Measurements from ENCODE around the gene MIP. TPM values are rescaled to one million over a fixed set of nuclear protein-coding genes. Genes with fewer than 3 reads are reported as not detected.

The MIP gene
- total RNA-seq, 4 donors from 2014 or later: not detected

DNA sequence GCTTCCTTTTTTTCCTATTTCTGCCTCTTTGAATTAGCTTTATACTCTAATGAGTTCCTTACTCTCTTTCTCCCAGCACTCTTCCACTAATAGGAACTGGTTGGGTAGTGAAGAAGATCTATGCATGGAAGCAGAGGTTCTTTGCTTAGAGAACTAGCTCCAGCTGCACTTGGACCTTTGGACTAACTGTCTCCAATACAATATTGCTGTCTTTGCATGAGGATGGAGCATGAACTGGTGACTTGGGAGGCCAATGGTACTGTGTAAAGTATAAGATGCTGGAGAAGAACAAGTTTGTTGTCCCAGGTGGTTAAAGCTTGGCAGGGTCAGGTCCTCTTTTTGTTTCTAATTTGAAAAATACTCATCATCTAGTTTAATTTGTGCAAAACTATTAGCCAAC lies 35.9 kb upstream of the MIP start:
- Histone ChIP-seq H3K4me3 (no peak overlapping the region), H3K27ac (no peak overlapping the region), H3K9me3 (no peaks in the 10 kb centered on the region), H3K36me3 (no peaks in the 10 kb centered on the region), H3K4me1 (peaks cover 5 to 18% of the 10 kb centered on the region in 2 donors), H3K27me3 (peaks cover 16 to 37% (median 28%) of the 10 kb centered on the region in 3 donors)
- in situ Hi-C loops (cut with MboI; ENCODE audit: low sequenced_read_pairs in 4 of 4) (no loop called here), intact Hi-C loops (cut with DNase I; ENCODE audit: low total_unique reads) (no loop called here)
- DNase-seq (no peak), ATAC-seq (no peak)
- TF ChIP-seq, protein P1, sequence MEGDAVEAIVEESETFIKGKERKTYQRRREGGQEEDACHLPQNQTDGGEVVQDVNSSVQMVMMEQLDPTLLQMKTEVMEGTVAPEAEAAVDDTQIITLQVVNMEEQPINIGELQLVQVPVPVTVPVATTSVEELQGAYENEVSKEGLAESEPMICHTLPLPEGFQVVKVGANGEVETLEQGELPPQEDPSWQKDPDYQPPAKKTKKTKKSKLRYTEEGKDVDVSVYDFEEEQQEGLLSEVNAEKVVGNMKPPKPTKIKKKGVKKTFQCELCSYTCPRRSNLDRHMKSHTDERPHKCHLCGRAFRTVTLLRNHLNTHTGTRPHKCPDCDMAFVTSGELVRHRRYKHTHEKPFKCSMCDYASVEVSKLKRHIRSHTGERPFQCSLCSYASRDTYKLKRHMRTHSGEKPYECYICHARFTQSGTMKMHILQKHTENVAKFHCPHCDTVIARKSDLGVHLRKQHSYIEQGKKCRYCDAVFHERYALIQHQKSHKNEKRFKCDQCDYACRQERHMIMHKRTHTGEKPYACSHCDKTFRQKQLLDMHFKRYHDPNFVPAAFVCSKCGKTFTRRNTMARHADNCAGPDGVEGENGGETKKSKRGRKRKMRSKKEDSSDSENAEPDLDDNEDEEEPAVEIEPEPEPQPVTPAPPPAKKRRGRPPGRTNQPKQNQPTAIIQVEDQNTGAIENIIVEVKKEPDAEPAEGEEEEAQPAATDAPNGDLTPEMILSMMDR (IDR thresholded peaks at IDR 0.05 in 4 of 5, conservative IDR thresholded peaks at IDR 0.05 in 1 of 5): no peak
- no peak for TF ChIP-seq POLR2A (IDR thresholded peaks at IDR 0.05)

DNA sequence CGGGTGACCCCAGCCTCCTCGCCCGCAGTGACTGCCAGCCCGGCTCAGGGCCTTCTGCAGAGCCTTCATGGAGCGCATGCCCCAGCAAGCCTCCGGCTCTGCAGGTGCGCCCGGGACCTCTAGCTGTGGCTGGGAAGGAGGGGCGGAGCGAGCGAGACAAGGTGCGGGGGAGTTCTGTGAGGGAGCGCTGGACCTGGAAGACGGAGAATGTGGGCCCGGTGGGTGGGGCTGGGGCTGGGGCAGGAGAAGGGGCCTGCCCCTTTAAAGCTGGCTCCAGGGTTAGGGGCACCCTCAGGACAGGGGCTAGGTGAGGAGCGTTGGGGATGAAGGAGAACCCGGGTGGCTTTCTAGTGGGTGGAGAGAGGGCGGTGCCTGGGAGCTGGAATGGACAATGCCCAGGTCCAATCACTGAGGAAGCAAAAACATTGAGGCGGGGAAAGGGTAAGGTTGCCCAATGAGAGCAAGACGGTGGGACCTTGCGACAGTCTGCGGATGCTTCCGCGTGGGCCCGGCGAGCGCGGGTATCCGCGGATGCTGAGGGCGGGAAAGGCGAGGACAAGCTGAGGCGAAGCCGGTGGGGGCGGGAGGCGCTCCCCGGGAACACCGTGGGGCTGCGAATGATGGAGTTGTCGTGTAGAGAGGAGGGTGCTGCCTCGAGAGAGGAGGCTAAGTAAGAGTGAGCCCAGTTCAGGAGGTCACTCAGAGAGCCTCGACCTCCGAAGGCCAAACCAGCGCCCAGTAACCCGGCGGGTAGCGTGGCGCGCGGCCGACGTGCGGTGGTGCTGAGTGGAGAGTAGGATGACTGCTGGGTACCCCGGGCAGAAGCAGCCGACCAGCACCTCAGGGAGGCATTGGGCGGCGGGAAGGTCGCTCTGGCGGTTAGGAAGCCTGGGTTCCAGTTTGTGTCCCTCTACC lies 33.8 kb upstream of the MIP start, which contains the start of gene GLS2:
GLS2 (minus strand) TSS at position 121 of the 915 bp plus-strand sequence; CDS start at position 78, 43 bp downstream.
- Histone ChIP-seq H3K4me1 (peaks cover 5 to 18% of the 10 kb centered on the region in 2 donors), H3K27me3 (peaks cover 16 to 34% (median 28%) of the 10 kb centered on the region in 3 donors), H3K9me3 (no peaks in the 10 kb centered on the region), H3K36me3 (no peaks in the 10 kb centered on the region), H3K27ac (no peak within 1 kb of the TSS), H3K4me3 (peak within 1 kb of the TSS; percentile 62 to 74 (median 69))
- in situ Hi-C loops (cut with MboI; ENCODE audit: low sequenced_read_pairs in 4 of 4): no loop called here
- intact Hi-C loops (cut with DNase I; ENCODE audit: low total_unique reads): no loop called here
- DNase-seq: peak; percentile 41 to 66
- TF ChIP-seq, protein P1 (IDR thresholded peaks at IDR 0.05 in 4 of 5, conservative IDR thresholded peaks at IDR 0.05 in 1 of 5): no peak
- no peak for TF ChIP-seq POLR2A (IDR thresholded peaks at IDR 0.05)
- peak; percentile 96 to 98 for ATAC-seq

DNA sequence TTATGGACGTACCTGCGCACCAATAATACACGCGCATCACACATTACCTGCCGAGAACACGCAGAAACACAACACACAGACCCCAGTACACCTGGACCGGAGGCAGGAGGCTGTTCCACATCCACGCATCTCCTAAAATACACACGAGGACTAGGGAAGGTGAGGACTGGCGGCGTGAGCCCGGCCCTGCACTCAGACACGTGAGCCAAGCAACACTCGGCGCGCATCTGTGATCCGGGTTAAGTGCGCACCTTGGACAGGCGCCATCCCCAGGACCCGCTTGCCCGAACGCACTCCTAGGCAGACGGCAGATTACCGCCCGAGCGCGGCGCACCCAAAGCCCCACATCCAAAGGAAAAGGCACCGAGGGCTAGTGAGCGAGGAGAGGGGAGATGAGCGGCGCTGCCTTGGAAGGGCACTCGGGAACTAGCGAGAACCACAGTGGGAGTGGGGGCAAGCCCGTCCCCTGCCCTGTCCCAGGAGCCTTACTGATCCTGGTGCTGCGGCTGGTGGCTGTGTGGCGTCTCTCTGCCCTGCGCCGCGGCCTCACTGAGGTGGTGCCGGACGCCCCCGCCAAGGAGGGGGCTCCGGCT lies 33.1 kb upstream of the MIP start:
- Histone ChIP-seq H3K9me3 (no peaks in the 10 kb centered on the region), H3K4me3 (peak overlapping the region; percentile 62 to 74 (median 69)), H3K27me3 (peaks cover 16 to 34% (median 28%) of the 10 kb centered on the region in 3 donors), H3K4me1 (peaks cover 5 to 18% of the 10 kb centered on the region in 2 donors), H3K36me3 (no peaks in the 10 kb centered on the region), H3K27ac (no peak overlapping the region)
- no peak for TF ChIP-seq POLR2A (IDR thresholded peaks at IDR 0.05)
- TF ChIP-seq, protein P1 (IDR thresholded peaks at IDR 0.05 in 4 of 5, conservative IDR thresholded peaks at IDR 0.05 in 1 of 5): no peak
- intact Hi-C loops (cut with DNase I; ENCODE audit: low total_unique reads) (no loop called here), in situ Hi-C loops (cut with MboI; ENCODE audit: low sequenced_read_pairs in 4 of 4) (no loop called here)
- DNase-seq: no peak
- ATAC-seq: peak; percentile 28 to 31

DNA sequence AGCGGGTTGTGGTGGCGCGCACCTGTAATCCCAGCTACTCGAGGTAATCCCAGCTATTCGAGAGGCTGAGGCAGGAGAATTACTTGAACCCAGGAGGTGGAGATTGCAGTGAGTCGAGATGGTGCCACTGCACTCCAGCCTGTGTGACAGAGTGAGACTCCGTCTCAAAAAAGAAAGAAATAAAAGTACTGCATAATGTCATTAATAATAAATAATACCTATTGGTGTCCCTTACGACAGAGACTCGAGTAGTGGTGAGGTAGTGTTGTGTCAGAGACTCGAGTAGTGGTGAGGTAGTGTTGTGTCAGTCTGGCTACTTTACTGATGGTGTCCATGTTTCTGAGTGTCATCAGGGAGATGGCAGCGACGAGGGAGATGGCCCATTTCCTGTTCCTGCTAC lies 32.2 kb upstream of the MIP start:
- no peak overlapping the region for H3K4me3 ChIP-seq
- H3K36me3 ChIP-seq: no peaks in the 10 kb centered on the region
- H3K27ac ChIP-seq: no peak overlapping the region
- H3K9me3 ChIP-seq: no peaks in the 10 kb centered on the region
- DNase-seq: no peak
- TF ChIP-seq POLR2A (IDR thresholded peaks at IDR 0.05): no peak
- TF ChIP-seq, protein P1 (IDR thresholded peaks at IDR 0.05 in 4 of 5, conservative IDR thresholded peaks at IDR 0.05 in 1 of 5): no peak
- H3K27me3 ChIP-seq: peaks cover 16 to 31% (median 25%) of the 10 kb centered on the region in 3 donors
- intact Hi-C loops (cut with DNase I; ENCODE audit: low total_unique reads): no loop called here
- H3K4me1 ChIP-seq: peaks cover 5 to 18% of the 10 kb centered on the region in 2 donors
- in situ Hi-C loops (cut with MboI; ENCODE audit: low sequenced_read_pairs in 4 of 4): no loop called here
- no peak for ATAC-seq

All from gastrocnemius medialis (tissue), 4 donors.